Ammon's horn (tissue), 1 donor: ENCODE measurements around the gene LSM12.
"Not testable (repeated sequence)": the region's sequence is repeated elsewhere in the genome, so short reads cannot be mapped to it uniquely, and the experiment has no call there.

Source experiments
- DNase-seq: peaks from one replicate; pipeline ENCODE4 v3.0.0-alpha.2; 2016; ENCODE audit warnings: low spot score

LSM12 gene

GRCh38 chr17:44076716-44077594, 10.5 kb upstream of the LSM12 start:
- DNase-seq, result no peak

- no peak for DNase-seq
Measured at GRCh38 chr17:44075598-44076293, 9.3 kb upstream of the LSM12 start.

GRCh38 chr17:44074911-44075285, 8.4 kb upstream of the LSM12 start:
- DNase-seq, result no peak

GRCh38 chr17:44074231-44074910, 7.9 kb upstream of the LSM12 start:
- no peak for DNase-seq

- DNase-seq, result no peak
Measured at GRCh38 chr17:44071772-44072171, 5.3 kb upstream of the LSM12 start.

- DNase-seq, result no peak
Measured at GRCh38 chr17:44071198-44071520, 4.7 kb upstream of the LSM12 start.

- peak; percentile 96 for DNase-seq
Measured at GRCh38 chr17:44070455-44071197, 4.2 kb upstream of the LSM12 start, which contains the start of gene G6PC3. G6PC3 (plus strand) TSS chr17:44070735; CDS start chr17:44070966, 231 bp downstream.

DNA sequence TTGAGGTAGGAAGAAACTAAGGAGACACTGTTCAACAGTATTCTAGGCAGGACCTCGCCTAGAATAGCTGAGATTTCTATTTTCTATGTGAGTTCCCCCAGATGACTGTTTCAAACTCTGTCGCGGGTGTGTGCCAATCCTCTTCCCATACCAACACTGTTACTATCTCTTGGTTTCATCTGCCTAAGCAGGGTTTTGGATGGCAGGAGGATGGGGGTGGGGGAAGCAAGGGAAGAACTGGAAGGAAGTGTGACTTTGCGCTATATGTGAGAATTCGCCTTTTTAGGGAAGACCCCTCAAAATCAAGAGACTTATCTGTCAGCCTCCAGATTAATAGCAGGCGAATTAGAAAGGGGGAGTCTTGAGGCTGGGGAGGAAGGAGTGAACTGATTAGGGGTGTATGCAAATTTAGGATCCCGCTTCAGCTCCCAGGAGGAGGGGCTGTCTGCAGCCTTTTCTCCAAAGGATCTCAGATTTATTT, 3.5 kb upstream of the LSM12 start:
- peak; percentile 30 for DNase-seq

DNA sequence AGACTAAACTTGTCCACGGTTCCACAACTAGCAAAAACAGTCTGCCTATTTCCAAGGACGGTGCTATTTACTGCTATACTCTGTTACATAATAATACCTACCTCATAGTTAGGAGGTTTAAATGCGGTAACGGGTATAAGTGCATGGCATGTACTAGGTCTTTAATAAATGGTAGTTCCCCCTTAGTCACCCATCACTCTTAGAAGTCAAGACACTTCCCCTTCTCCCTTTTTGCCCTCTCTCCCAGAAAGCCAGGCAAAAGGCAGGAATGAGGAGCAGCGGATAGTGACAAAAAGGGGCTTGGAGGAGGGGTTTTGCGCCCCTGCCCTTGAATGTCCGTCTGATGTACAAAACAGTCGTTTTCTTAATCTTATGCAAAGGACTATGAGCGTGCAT, 1.1 kb upstream of the LSM12 start:
- DNase-seq, result no peak

GRCh38 chr17:44065668-44066203, 735 bp downstream of the LSM12 start:
- no peak for DNase-seq

DNA sequence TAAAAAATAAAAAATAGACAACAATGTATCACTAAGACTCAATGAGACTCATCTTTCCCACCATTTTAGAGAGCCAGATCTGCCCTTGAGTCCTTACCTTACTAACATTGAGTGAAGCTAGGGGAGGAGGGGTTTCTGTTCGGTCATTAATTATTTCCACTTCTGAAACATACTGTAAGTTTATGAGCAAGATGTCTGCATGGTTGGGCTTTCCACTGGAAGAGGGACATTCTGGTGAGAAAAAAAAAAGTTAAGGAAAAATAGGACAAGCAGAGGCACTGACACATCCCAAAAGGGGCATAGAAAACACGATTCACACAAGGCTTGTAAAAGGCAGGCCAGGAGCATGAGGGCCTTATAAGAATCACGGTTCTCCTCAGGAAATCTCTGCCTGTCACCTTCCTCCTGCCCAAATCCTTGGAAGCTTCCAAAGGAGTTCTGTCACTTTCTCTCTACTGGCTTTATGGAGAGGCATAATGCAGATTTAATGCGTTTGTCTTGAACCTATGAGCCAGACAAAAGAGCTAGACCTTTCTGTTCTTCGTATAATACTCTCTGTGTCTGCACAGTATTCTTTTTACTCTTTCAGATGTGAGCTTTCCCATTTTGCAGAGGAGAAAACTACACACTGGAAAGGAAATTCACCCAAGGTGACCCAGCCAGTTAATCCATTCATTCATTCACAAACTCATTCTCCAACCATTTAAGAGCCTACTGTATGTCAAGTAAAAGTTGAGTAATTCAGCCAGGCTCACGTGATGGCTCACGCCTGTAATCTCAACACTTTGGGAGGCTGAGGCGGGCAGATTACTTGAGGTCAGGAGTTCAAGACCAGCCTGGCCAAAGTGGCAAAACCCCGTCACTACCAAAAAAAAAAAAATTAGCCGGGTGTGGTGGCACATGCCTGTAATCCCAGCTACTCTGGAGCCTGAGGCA, 2.5 kb downstream of the LSM12 start:
- DNase-seq, result no peak

- no peak for DNase-seq
Measured at GRCh38 chr17:44062871-44063270, 3.6 kb downstream of the LSM12 start.

DNA sequence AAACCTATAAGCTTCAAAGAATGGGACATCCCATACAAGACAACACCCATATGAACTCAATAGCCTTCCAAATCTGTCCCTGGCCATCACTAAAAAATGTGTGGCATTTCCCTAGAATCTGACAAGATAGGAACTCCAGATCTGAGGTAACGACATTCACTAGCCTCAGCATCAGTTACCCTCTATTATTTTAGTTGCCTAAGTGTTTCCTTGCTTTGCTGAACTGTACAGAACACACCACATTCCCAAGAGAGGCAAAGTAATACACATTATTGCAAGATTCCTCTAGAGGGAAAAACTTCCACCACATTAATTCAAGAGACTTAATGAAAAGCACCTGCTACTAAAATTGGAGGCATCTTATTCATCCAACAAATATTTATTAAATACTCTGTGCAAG, 5.0 kb downstream of the LSM12 start:
- no peak for DNase-seq

GRCh38 chr17:44059101-44059892, 7.2 kb downstream of the LSM12 start:
- no peak for DNase-seq

DNA sequence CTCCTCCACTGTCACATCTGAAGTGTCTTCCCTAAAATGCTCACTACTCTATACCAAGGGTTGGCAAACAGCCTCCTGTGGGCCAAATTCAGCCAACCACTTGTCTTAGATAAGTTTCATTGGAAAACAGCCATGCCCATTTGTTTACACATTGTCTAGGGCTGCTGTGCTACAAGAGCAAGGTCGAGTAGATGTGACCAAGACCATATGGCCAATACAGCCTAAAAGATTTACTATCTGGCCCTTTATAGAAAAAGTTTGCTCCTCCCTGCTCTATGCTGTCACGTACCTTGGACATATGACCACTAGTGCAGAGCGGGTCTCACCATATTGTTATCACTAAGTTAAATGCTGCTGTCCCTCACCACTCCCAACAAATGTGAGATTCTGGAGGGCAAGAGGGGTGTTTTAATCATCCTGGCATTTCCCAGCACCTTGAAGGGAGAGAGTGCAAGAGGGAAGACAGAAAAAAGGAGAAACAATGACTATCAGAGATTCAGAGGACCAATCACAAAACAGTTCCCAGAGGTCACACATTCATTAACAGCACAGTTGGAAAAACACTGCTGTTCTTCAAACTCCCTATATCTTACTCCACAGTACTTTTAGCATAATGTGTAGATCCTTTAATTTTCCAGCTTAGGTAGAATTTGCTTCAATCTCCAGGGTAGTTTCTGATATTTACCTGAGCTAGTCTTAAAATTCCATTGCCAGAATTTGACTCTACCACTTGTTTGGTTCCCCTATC, 13.2 kb downstream of the LSM12 start:
- DNase-seq, result no peak

DNA sequence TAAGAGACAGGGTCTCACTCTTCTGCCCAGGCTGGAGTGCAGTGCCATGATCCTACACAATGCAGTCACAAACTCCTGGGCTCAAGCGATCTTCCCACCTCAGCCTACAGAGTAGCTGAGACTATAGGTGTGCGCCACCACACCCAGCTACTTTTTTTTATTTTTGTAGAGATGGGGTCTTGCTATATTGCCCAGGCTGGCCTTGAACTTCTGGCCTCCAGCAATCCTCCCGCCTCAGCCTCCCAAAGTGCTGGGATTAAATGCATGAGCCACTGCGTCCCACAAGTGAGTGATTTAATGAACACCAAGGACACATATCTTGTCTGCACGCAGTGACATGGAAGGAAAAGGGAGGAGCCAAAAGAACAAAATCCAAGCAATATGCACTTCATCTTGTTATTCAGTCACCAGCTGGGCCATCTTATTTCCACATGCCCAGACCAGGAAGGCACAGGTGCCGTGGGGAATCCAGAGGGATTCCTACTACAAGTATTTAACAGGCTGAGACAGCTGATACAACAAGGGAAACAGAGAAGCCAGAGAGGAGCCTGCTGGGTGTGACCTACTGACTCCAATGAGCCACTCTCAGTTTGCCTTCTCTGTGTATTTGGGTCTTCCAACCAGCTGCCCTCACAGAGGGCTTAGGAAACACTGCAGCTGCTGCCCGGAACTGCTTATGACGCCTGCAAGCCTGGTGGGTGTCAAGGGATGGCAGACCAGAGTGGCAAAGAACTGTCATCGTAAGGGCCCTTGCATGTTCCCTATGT, 17.0 kb downstream of the LSM12 start:
- DNase-seq, result no peak

GRCh38 chr17:44046893-44047292, 19.6 kb downstream of the LSM12 start:
- DNase-seq, result not testable (repeated sequence)

GRCh38 chr17:44045486-44045885, 21.0 kb downstream of the LSM12 start:
- DNase-seq, result no peak
